WERI-Rb-1 (cell line): ENCODE measurements around the gene RRP7A.

Experiments
- DNase-seq: peaks from one replicate; pipeline ENCODE4 v3.0.0-alpha.2; 2020
- H3K27ac ChIP-seq: fragments of 250-450 bp; sonication (Bioruptor Pico); 2 replicates; pipeline ENCODE4 v1.5.1; 2020; ENCODE audit warnings: mild to moderate bottlenecking, moderate library complexity
- H3K27me3 ChIP-seq: fragments of 250-450 bp; sonication (Bioruptor Pico); 2 replicates; pipeline ENCODE4 v1.5.1; 2021; ENCODE audit warnings: mild to moderate bottlenecking, low read depth, moderate library complexity; ENCODE audit not compliant: insufficient read depth, severe bottlenecking
- H3K36me3 ChIP-seq: fragments of 250-450 bp; sonication (Bioruptor Pico); 2 replicates; pipeline ENCODE4 v1.5.1; 2020; ENCODE audit warnings: mild to moderate bottlenecking, moderate library complexity
- H3K4me3 ChIP-seq: 2 replicates; pipeline ENCODE4 v1.5.1; 2011; ENCODE audit warnings: low read depth, mild to moderate bottlenecking, control low read depth, low read length
- H3K9me3 ChIP-seq: fragments of 250-450 bp; sonication (Bioruptor Pico); 2 replicates; pipeline ENCODE4 v1.5.1; 2021; ENCODE audit warnings: mild to moderate bottlenecking, moderate library complexity; ENCODE audit not compliant: severe bottlenecking
- CTCF ChIP-seq: IDR thresholded peaks from 2 replicates; pipeline ENCODE4 v1.5.1; 2011; ENCODE audit warnings: low read depth, mild to moderate bottlenecking, control low read depth, inconsistent platforms, low read length

Gene RRP7A

GRCh38 chr22:42468841-42469240, 50.8 kb downstream of the RRP7A start:
- Histone ChIP-seq H3K9me3 (no peaks in the 10 kb centered on the region), H3K4me3 (no peak overlapping the region), H3K27ac (no peak overlapping the region), H3K36me3 (no peaks in the 10 kb centered on the region), H3K27me3 (no peaks in the 10 kb centered on the region)
- no peak for TF ChIP-seq CTCF
- DNase-seq: no peak

DNA sequence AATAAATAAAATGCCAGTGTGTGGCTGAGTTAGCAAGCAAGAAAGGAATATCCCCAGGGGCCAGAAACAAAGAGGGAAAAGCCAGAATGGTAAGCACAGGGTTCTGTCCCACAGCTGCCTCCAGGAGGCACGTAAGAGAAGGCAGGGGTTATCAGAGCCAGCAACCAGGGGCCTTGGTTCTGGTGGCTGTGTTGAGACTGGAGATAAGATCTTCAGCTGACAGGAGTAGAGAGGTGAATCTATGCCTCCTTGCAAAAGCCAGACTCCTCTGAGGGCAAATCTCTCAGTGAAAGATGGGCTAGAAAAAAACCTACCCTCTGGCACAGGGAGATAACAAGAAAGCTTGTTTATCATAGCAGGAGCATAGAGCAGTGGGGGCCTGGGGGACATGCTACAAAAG, 57.6 kb downstream of the RRP7A start:
- Histone ChIP-seq H3K27me3 (no peaks in the 10 kb centered on the region), H3K9me3 (no peaks in the 10 kb centered on the region), H3K36me3 (no peaks in the 10 kb centered on the region), H3K27ac (no peak overlapping the region), H3K4me3 (no peak overlapping the region)
- DNase-seq: no peak
- TF ChIP-seq CTCF: no peak

DNA sequence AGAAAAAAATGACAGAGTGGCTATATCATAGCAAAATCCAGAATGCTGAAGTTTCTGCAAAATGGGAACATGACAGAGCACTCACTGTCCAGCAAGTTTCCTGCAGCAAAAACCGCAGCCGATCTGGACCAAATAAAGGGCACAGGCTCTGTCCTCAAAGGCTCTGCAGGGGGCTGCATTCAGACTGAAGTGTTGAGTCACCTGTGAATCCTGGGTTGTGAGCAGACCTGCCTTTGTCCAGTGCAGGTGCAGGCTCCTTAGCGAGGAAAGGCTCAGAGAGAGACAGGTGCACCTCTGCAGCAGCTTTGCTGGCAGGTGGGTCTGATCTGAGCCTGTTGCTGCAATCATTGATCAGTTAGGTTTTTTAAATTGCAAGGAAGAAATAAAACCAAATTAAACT, 58.1 kb downstream of the RRP7A start:
- H3K27ac ChIP-seq: no peak overlapping the region
- H3K36me3 ChIP-seq: no peaks in the 10 kb centered on the region
- no peaks in the 10 kb centered on the region for H3K27me3 ChIP-seq

More for the DNA sequence above, 58.1 kb downstream of the RRP7A start:
- DNase-seq: no peak
- Histone ChIP-seq H3K4me3 (no peak overlapping the region), H3K9me3 (no peaks in the 10 kb centered on the region)
- TF ChIP-seq CTCF: no peak
